Neural cell (in vitro differentiated cells): Measurements from ENCODE around the gene ADGRG7.

Source experiments
- EP300 ChIP-seq: fragments of 450-650 bp; conservative IDR thresholded peaks from 2 replicates; pipeline ENCODE4 v1.6.1; 2014; ENCODE audit warnings: antibody characterized with exemption, mild to moderate bottlenecking, moderate library complexity; ENCODE audit not compliant: poor library complexity, severe bottlenecking
- EZH2 ChIP-seq: fragments of 200-600, 300-800 bp; shearing (Covaris generic), sonication (generic); IDR thresholded peaks from 2 replicates; pipeline ENCODE4 v1.6.1; 2014; ENCODE audit warnings: antibody characterized with exemption, low read length, borderline replicate concordance, mild to moderate bottlenecking; ENCODE audit not compliant: insufficient read depth, poor library complexity, severe bottlenecking
- MXI1 ChIP-seq: fragments of 450-650 bp; conservative IDR thresholded peaks from 2 replicates; pipeline ENCODE4 v1.6.1; 2014; ENCODE audit warnings: antibody characterized with exemption, mild to moderate bottlenecking; ENCODE audit not compliant: poor library complexity, severe bottlenecking
- POLR2AphosphoS5 ChIP-seq: IDR thresholded peaks from 2 replicates; pipeline ENCODE4 v1.6.1; 2012
- RAD21 ChIP-seq: fragments of 450-650 bp; conservative IDR thresholded peaks from 2 replicates; pipeline ENCODE4 v1.6.1; 2014; ENCODE audit warnings: antibody characterized with exemption, mild to moderate bottlenecking, moderate library complexity
- SMC3 ChIP-seq: fragments of 450-650 bp; conservative IDR thresholded peaks from 2 replicates; pipeline ENCODE4 v1.6.1; 2014; ENCODE audit warnings: antibody characterized with exemption, mild to moderate bottlenecking, moderate library complexity; ENCODE audit not compliant: poor library complexity
- TAF1 ChIP-seq: IDR thresholded peaks from 2 replicates; pipeline ENCODE4 v1.6.1; 2012; ENCODE audit warnings: low read depth
- TF ChIP-seq, protein P1 (sequence below): fragments of 450-650 bp; IDR thresholded peaks from 2 replicates; pipeline ENCODE4 v1.5.1; 2014; ENCODE audit warnings: antibody characterized with exemption, mild to moderate bottlenecking, moderate library complexity; ENCODE audit not compliant: poor library complexity, severe bottlenecking
- TF ChIP-seq, protein P2 (sequence below): IDR thresholded peaks from 2 replicates; pipeline ENCODE4 v1.6.1; 2012; ENCODE audit warnings: borderline replicate concordance

DNA sequence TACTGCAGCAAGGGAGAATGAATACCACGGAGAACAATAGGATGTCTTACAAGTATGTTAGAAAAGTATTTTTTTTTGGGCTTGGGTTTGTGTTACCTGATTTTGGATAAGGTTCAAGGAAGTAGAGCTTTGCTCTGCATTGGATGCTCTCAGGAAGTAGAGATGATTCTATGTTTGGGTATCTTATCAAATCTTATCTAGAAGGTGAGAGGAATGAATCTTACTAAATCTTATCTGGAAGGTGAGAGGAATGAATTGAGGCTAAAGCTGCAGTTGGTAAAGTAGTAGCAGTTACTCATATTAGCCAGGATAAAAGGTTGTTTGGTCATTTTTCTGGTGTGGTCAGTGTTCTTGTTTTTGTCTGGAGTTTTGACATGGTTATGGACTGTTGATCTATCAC, 117.3 kb downstream of the ADGRG7 start:
- TF ChIP-seq, protein P1, sequence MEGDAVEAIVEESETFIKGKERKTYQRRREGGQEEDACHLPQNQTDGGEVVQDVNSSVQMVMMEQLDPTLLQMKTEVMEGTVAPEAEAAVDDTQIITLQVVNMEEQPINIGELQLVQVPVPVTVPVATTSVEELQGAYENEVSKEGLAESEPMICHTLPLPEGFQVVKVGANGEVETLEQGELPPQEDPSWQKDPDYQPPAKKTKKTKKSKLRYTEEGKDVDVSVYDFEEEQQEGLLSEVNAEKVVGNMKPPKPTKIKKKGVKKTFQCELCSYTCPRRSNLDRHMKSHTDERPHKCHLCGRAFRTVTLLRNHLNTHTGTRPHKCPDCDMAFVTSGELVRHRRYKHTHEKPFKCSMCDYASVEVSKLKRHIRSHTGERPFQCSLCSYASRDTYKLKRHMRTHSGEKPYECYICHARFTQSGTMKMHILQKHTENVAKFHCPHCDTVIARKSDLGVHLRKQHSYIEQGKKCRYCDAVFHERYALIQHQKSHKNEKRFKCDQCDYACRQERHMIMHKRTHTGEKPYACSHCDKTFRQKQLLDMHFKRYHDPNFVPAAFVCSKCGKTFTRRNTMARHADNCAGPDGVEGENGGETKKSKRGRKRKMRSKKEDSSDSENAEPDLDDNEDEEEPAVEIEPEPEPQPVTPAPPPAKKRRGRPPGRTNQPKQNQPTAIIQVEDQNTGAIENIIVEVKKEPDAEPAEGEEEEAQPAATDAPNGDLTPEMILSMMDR = no peak
- TF ChIP-seq EZH2 (no peak), EP300 (no peak), TAF1 (no peak), MXI1 (no peak), SMC3 (no peak), POLR2AphosphoS5 (no peak), RAD21 (no peak)
- TF ChIP-seq, protein P2, sequence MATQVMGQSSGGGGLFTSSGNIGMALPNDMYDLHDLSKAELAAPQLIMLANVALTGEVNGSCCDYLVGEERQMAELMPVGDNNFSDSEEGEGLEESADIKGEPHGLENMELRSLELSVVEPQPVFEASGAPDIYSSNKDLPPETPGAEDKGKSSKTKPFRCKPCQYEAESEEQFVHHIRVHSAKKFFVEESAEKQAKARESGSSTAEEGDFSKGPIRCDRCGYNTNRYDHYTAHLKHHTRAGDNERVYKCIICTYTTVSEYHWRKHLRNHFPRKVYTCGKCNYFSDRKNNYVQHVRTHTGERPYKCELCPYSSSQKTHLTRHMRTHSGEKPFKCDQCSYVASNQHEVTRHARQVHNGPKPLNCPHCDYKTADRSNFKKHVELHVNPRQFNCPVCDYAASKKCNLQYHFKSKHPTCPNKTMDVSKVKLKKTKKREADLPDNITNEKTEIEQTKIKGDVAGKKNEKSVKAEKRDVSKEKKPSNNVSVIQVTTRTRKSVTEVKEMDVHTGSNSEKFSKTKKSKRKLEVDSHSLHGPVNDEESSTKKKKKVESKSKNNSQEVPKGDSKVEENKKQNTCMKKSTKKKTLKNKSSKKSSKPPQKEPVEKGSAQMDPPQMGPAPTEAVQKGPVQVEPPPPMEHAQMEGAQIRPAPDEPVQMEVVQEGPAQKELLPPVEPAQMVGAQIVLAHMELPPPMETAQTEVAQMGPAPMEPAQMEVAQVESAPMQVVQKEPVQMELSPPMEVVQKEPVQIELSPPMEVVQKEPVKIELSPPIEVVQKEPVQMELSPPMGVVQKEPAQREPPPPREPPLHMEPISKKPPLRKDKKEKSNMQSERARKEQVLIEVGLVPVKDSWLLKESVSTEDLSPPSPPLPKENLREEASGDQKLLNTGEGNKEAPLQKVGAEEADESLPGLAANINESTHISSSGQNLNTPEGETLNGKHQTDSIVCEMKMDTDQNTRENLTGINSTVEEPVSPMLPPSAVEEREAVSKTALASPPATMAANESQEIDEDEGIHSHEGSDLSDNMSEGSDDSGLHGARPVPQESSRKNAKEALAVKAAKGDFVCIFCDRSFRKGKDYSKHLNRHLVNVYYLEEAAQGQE = no peak
